Motor neuron (in vitro differentiated cells): Measurements from ENCODE around the gene NOL12. TPM values are rescaled to one million over a fixed set of nuclear protein-coding genes. Genes with fewer than 3 reads are reported as not detected.

ENCODE experiments used
- ATAC-seq, 8 experiments: fragments of 200-7000 bp; cut with Tn5 transposase; replicated peaks in 6 of 8; 2 replicates each; pipeline ENCODE4 v1.8.0; 2021; ENCODE audit warnings: mild to moderate bottlenecking in 8 of 8, moderate library complexity in 8 of 8
- H3K27ac ChIP-seq, 2 donors: fragments of 250-450 bp; sonication (Bioruptor Pico); 2 replicates each; pipeline ENCODE4 v1.9.0; 2021; ENCODE audit warnings: antibody characterized with exemption in 2 of 2, mild to moderate bottlenecking in 2 of 2, moderate library complexity in 1 of 2
- H3K4me1 ChIP-seq, 2 donors: fragments of 250-450 bp; sonication (Bioruptor Pico); replicated peaks in 1 of 2; 2 replicates each; pipeline ENCODE4 v1.6.1; 2021; ENCODE audit warnings: antibody characterized with exemption in 2 of 2, mild to moderate bottlenecking in 2 of 2, moderate library complexity in 1 of 2
- H3K4me3 ChIP-seq, 5 donors: fragments of 250-450 bp; sonication (Bioruptor Pico); 2 replicates each; pipeline ENCODE4 v1.9.0; 2021; ENCODE audit warnings: antibody characterized with exemption in 5 of 5, mild to moderate bottlenecking in 5 of 5, moderate library complexity in 4 of 5
- WGBS, 10 experiments: fragments of 450-650 bp; shearing (Covaris generic); methylation state at CpG; one replicate each; pipeline ENCODE4 v1.0.0; 2022; 5-methylcytosine and 5-hydroxymethylcytosine counted together
- in situ Hi-C, 9 experiments: fragments of 400-800 bp; cut with MboI; loops; one replicate each; pipeline ENCODE4 v1.15.0; 2021; ENCODE audit warnings: low sequenced_read_pairs in 9 of 9, low pct_unique_long_range_greater_than_20kb in 2 of 9; ENCODE audit not compliant: unreplicated experiment in 9 of 9
- total RNA-seq, 8 experiments: library from RNA; unstranded; fragments of 300-600 nt; gene quantifications; 2 replicates each; pipeline versions ENCODE4 v1.2.3 to v1.2.4, GENCODE V29; 2022

NOL12 gene
- total RNA-seq, 8 experiments from 2014 or later = 16.4 to 41.8 (median 26.6) TPM

DNA sequence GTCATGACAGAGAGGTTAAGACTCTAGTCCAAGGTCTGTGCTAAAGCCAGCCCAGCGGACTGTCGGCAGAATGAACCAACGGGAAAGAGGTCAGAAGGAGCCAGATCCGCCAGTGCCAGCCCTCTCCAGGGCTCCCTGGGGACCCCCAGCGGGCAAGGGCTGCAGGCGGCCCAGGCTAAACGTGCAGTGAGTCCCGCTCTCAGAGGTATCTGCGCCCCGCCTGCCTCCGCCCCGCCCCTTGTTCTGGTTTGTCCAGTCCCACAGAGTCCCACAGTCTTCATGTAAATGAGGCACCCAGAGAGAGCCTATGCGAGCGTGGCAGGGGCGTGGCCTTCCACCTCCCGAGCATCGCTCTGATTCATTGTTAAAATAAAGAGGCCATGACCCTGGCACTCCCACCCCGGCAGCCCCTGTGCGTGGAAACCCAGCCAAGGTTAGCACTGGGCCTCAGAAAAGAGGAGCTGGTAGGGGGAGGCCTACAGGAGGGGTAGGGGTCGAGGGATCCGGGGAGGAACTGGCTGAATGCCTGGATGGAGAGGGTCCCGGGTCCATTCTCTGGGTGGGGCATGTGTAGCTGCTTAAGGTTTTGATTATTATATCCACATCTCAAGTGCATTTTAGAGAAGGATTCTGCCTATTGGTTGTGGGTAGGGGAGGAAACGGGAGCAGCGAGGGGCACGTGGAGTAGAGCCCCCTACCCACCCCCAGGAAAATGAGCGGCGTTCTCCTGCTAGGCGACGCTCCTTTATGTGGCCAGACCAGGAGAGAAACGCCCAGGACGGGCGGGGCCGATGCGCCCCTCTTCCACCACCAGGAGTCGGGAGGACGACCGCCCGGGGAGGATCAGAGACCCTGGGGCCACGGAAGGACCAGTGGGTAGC, 10.8 kb downstream of the NOL12 start, which contains the start of gene TRIOBP:
TSS of gene TRIOBP (plus strand) at position 392 of the 881 bp plus-strand sequence. CDS start 4,318 bp downstream, outside the sequence.
- Histone ChIP-seq H3K4me1 (peaks cover 16 to 20% of the 10 kb centered on the region in 2 donors), H3K4me3 (peak within 1 kb of the TSS; percentile 19 to 38 (median 31)), H3K27ac (peak within 1 kb of the TSS; percentile 76 to 81)
- in situ Hi-C loops = no loop called here
- ATAC-seq = peak; percentile 98 to 99 (median 99)
- 0 to 13% (median 0%) methylated on average over 1 to 14 of the region's 39 CpGs; no CpG with 5 or more reads in 3 of the 10 experiments for WGBS, 10 experiments

DNA sequence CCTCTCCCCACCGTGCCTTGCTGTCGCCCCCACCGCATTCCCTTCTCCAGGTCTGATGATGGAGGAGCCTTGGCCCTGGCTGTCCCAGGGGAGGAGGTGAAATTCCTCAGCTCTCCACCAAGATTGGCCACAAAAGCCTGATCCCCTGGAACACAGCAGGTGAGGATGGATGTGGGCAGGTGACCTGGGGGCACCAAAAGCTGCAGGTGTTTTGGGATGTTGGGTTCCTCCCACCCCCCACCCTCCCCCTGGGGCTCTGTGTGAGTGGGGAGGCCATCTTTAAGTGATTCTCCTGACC, 11.3 kb downstream of the NOL12 start:
- peak overlapping the region; percentile 19 to 38 (median 31) for H3K4me3 ChIP-seq
- whole genome bisulfite sequencing, 10 experiments = 70% methylated on average over 2 of the region's 3 CpGs; no CpG with 5 or more reads in 9 of the 10 experiments
- no peak for ATAC-seq
- peaks cover 16 to 20% of the 10 kb centered on the region in 2 donors for H3K4me1 ChIP-seq
- H3K27ac ChIP-seq = peak overlapping the region; percentile 76 to 81
- in situ Hi-C loops = no loop called here

DNA sequence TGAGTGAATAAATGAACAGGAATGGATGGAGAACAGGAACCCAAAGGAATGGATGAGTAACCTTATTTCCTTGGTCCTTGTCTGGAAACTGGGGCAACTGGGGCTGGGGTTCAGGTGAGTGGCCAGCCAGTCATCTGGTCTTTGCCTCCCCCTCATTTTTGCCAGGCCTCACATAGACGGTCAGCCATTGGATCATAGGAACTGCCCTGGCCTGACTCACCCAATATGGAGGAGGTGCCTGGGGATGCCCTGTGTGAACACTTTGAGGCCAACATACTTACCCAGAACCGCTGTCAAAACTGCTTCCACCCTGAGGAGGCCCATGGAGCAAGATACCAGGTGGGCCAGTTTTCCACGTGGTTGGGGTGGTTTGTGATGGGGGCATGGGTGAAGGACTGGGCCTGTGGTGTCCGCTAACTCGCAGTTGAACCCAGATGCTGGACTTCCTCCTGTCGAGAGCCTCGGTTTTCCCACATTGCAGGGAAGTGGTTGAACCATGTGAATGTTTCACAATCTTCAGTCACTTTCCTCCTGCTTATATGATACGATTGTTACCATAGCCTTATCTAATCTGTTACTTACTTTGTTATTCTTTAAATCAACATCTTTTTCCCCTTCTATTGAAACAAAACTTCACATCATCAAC, 15.1 kb downstream of the NOL12 start:
- H3K4me1 ChIP-seq = peaks cover 6 to 11% of the 10 kb centered on the region in 2 donors
- ATAC-seq = no peak
- H3K4me3 ChIP-seq = no peak overlapping the region
- in situ Hi-C loops = no loop called here
- 60 to 100% (median 94%) methylated on average over 1 to 6 of the region's 8 CpGs; no CpG with 5 or more reads in 2 of the 10 experiments for WGBS, 10 experiments
- H3K27ac ChIP-seq = no peak overlapping the region

DNA sequence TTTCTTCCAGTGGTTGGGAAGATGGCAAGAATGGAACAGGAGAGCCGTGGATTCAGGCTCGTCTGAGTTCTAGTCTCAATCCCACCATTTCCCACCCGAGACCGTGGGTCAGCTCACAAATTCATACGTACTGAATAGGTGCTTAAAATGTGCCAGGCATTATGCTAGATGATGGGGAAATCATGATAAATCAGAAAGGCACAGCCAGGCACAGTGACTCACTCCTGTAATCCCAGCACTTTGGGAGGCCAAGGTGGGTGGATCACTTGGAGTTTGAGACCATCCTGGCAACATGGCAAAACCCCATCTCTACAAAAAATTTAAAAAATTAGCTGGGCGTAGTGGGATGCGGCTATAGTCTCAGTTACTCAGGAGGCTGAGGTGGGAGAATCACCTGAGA, 17.8 kb downstream of the NOL12 start:
- H3K4me3 ChIP-seq = no peak overlapping the region
- in situ Hi-C loops = no loop called here
- WGBS, 10 experiments = 65 to 100% (median 87%) methylated on average over 2 to 3 of the region's 7 CpGs; no CpG with 5 or more reads in 5 of the 10 experiments
- no peak overlapping the region for H3K27ac ChIP-seq
- no peak for ATAC-seq
- no peaks in the 10 kb centered on the region for H3K4me1 ChIP-seq

DNA sequence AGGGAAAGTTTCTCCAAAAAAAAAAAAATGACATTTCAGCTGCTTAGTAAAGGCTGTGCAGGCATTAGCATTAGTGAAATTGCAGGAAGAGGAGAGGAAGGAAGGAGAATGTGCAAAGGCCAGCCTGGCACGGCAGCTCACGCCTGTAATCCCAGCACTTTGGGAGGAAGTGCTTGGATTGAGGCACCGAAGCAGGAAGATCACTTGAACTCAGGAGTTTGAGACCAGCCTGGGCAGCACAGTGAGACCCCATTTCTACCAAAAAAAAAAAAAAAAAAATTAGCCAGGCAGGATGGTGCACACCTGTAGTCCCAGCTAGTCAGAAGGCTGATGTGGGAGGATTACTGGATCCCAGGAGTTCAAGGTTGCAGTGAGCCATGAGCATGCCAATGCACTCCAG, 18.5 kb downstream of the NOL12 start:
- Histone ChIP-seq H3K27ac (no peak overlapping the region), H3K4me1 (no peaks in the 10 kb centered on the region), H3K4me3 (no peak overlapping the region)
- 88 to 100% (median 98%) methylated on average over 1 to 3 of the region's 3 CpGs; no CpG with 5 or more reads in 4 of the 10 experiments for WGBS, 10 experiments
- in situ Hi-C loops = no loop called here
- ATAC-seq = no peak

DNA sequence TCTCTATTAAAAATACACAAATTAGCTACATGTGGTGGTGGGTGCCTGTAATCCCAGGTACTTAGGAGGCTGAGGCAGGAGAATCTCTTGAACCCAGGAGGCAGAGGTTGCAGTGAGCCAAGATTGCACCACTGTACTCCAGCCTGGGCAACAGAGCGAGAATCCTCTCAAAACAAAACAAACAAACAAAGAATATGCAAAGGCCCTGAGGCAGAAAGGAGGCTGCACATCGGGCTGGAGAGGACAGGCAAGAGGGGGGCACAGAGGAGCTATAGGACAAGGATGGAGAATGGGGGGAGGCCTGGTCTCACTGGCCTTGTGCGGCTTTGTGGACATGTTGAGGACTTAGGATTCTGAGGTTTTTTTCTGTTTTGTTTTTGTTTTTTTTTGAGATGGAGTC, 19.1 kb downstream of the NOL12 start:
- H3K27ac ChIP-seq = no peak overlapping the region
- 60 to 100% (median 82%) methylated on average over 1 to 2 of the region's 3 CpGs; no CpG with 5 or more reads in 2 of the 10 experiments for whole genome bisulfite sequencing, 10 experiments
- H3K4me1 ChIP-seq = no peaks in the 10 kb centered on the region
- in situ Hi-C loops = no loop called here
- no peak for ATAC-seq
- no peak overlapping the region for H3K4me3 ChIP-seq

DNA sequence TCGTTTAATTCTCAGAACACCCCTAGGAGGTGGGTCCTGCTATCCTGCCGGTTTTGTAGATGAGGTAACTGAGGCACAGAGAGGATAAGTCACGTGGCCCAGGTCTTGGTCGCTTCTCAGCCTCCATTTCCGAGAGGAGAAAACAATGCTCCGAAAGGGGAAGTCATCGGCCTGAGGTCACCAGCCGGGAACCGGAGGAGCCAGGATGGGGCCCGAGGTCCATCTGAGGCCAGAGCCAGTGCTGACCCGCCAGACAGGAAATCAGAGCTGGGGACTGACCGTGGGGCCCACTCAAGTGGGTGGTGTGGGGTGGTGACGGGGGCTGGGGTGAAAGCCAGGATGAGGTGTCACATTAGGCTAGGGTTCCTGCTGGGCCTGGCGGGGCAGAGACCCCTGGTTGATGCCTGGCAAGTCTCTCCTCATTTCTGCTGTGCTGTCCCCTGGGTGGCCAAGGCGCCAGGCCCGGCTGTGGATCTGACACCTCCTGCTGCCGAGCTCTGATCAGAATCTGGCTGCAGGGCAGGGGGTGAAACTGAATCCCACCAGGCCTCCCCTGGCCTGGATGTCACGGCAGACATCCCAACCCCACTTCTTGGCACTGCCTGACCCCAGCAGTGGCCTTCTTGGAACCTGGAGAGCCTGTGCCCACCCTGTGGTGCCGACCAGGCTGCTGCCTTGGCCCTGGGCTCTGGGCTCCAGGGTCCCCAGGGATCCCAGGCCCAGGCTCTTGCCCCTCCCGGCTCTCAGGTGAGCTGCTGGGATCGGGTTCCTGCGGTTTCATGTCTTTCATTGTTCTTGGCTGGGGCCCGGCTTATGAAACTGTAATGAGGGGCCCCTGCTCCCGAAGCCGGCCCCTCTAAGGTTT, 22.7 kb downstream of the NOL12 start:
- Histone ChIP-seq H3K4me1 (no peaks in the 10 kb centered on the region), H3K27ac (no peak overlapping the region), H3K4me3 (no peak overlapping the region)
- 60 to 100% (median 88%) methylated on average over 1 to 6 of the region's 25 CpGs; no CpG with 5 or more reads in 5 of the 10 experiments for WGBS, 10 experiments
- peak in 1 of 8 experiments; percentile 5 for ATAC-seq
- in situ Hi-C loops = no loop called here

DNA sequence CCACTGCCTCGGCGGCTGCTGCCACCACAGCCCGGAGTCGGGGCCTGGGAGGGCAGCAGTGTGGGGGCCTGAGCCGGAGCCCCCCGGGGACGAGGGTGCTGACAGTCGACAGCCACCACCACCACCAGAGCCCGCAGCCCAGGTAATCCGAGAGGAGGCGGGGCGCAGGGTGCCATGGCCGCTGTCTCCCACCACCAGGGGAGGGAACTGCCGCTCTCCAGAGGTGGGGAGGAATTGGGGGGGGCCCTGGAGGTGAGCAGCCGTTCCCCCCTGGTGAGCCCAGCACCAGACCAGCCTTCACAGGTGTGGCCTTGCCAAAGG, 23.3 kb downstream of the NOL12 start:
- peak in 2 of 8 experiments; percentile 8 to 22 for ATAC-seq
- H3K27ac ChIP-seq = no peak overlapping the region
- no CpG with 5 or more reads among the region's 15 CpGs for WGBS, 10 experiments
- H3K4me1 ChIP-seq = no peaks in the 10 kb centered on the region
- in situ Hi-C loops = no loop called here
- H3K4me3 ChIP-seq = no peak overlapping the region

DNA sequence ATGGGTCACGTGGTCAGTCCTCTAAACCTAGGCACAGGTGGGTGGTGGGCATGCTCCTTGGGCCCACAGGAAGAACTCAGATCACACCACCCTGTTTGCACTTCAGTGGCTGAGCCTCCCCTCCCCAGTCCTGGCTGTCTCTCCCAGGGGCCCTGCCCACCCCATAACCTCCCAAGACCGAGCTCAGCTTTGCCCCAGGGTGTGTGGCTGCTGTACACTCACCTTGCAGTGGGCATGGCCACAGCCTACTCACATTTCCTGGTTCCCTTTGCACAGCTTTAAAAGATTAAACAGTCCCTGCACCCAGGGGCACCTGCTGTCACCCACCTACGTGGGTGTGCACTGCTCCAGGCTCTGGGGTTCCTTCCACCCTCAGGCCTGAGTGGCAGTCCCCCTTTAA, 24.5 kb downstream of the NOL12 start:
- ATAC-seq = no peak
- 80 to 100% (median 93%) methylated on average over 1 to 2 of the region's 3 CpGs; no CpG with 5 or more reads in 6 of the 10 experiments for WGBS, 10 experiments
- no peaks in the 10 kb centered on the region for H3K4me1 ChIP-seq
- no peak overlapping the region for H3K27ac ChIP-seq
- no peak overlapping the region for H3K4me3 ChIP-seq
- in situ Hi-C loops = no loop called here

DNA sequence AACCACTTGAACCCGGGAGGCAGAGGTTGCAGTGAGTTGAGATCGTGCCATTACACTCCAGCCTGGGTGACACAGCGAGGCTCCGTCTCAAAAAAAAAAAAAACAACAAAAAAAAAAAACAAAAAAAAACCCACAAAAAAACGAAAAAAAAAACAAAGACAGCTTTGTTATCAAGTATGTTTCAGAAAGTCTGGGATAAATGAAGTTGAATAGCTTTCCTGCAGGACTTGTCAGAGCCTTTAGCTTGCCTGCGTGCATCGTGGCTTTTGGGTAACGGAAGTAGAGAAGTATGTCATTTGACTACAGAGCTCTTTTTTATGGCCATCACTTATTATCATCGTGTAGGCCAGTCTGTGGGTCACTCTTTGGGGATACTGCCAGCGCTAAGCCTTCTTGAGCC, 25.3 kb downstream of the NOL12 start:
- no peak overlapping the region for H3K27ac ChIP-seq
- 65 to 96% (median 83%) methylated on average over 1 to 10 of the region's 10 CpGs for WGBS, 10 experiments
- no peak overlapping the region for H3K4me3 ChIP-seq
- H3K4me1 ChIP-seq = no peaks in the 10 kb centered on the region
- no peak for ATAC-seq
- in situ Hi-C loops = no loop called here

DNA sequence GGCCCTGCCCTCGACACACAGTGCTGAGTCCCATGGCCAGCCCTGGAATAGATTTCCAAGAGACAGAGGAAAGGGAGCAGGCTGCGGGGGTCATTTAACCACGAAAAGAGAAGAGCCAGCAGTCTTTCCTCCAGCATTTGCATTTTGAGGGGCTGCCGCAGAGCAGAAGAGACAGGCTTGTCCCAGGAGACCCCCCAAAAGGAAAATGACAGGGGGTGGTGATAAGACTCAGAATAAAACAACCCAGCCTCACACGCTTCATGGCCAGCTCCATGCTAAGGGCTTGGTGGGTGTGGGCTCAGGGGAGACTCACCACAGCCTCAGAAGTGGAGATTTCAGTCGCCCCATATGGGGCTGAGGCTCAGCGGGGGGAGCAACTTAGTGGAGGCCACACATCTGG, 27.6 kb downstream of the NOL12 start:
- Histone ChIP-seq H3K4me1 (no peaks in the 10 kb centered on the region), H3K27ac (no peak overlapping the region), H3K4me3 (no peak overlapping the region)
- in situ Hi-C loops = no loop called here
- 40 to 92% (median 92%) methylated on average over 2 of the region's 7 CpGs; no CpG with 5 or more reads in 7 of the 10 experiments for WGBS, 10 experiments
- ATAC-seq = no peak

DNA sequence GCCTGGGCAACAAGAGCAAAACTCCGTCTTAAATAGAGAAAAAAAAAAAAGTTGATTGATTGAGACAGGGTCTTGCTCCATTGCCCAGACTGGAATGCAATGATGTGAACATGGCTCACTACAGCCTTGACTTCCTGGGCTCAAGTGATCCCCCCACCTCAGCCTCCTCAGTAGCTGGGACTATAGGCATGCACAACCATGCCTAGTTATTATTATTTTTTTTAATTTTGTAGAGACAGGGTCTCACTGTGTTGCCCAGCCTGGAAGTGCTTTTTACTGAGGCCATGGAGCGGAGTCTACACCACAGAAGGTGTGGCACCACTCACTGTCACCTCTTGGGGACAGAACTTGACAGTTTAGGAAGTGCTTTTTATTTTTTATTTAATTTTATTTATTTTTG, 28.5 kb downstream of the NOL12 start:
- Histone ChIP-seq H3K4me1 (no peaks in the 10 kb centered on the region), H3K4me3 (no peak overlapping the region), H3K27ac (no peak overlapping the region)
- 75 to 100% (median 100%) methylated on average over 1 to 2 of the region's 2 CpGs; no CpG with 5 or more reads in 3 of the 10 experiments for WGBS, 10 experiments
- in situ Hi-C loops = no loop called here
- no peak for ATAC-seq

DNA sequence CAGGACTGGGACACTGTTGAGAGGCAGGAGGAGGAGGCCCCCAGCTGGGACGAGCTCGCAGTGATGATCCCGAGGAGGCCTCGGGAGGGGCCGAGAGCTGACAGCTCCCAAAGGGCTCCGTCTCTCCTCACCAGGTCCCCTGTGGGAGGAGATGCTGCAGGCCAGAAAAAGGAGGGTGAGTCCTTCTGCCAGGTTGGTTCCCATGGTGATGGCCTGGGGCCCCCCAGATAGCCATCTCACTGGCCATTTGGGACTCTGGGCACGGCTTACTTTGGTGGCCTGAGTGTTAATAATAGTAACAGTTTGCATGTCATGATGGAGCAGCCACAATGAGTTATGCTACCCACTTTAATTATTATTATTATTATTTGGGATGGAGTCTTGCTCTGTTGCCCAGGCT, 29.6 kb downstream of the NOL12 start:
- no peak overlapping the region for H3K27ac ChIP-seq
- 100% methylated on average over 1 to 3 of the region's 7 CpGs; no CpG with 5 or more reads in 8 of the 10 experiments for WGBS, 10 experiments
- in situ Hi-C loops = no loop called here
- no peaks in the 10 kb centered on the region for H3K4me1 ChIP-seq
- no peak overlapping the region for H3K4me3 ChIP-seq
- ATAC-seq = no peak
